Spleen (tissue), 7 donors: ENCODE results near the gene COBLL1.
"Not testable (repeated sequence)": the region's sequence is repeated elsewhere in the genome, so short reads cannot be mapped to it uniquely, and the experiment has no call there.

ENCODE experiments used
- POLR2AphosphoS5 ChIP-seq, 3 donors: sonication (generic); formaldehyde crosslinking; IDR thresholded peaks; one replicate each; pipeline ENCODE4 v1.5.1; 2017; ENCODE audit warnings: antibody characterized with exemption in 3 of 3
- TF ChIP-seq, protein P1 (sequence below), 11 experiments: fragments of 200-600 bp in 7 of 11; fragments of 450-650 bp in 4 of 11; sonication (generic) in 4 of 11; IDR thresholded peaks in 8 of 11; conservative IDR thresholded peaks in 3 of 11; 1 replicate in 7 of 11; 2 replicates in 4 of 11; pipeline versions ENCODE4 v1.4.0 to v1.8.0; 2016 to 2021; ENCODE audit warnings: antibody characterized with exemption in 11 of 11, inconsistent platforms in 4 of 11, mild to moderate bottlenecking in 1 of 11
- donor health status: DM: no; HTN: no; CAD: no; lungs with moderate emphysema.
- donor health status: DM: no; HTN: no; CAD: no.
- donor health status: DM: no; HTN: no; CAD: no.

DNA sequence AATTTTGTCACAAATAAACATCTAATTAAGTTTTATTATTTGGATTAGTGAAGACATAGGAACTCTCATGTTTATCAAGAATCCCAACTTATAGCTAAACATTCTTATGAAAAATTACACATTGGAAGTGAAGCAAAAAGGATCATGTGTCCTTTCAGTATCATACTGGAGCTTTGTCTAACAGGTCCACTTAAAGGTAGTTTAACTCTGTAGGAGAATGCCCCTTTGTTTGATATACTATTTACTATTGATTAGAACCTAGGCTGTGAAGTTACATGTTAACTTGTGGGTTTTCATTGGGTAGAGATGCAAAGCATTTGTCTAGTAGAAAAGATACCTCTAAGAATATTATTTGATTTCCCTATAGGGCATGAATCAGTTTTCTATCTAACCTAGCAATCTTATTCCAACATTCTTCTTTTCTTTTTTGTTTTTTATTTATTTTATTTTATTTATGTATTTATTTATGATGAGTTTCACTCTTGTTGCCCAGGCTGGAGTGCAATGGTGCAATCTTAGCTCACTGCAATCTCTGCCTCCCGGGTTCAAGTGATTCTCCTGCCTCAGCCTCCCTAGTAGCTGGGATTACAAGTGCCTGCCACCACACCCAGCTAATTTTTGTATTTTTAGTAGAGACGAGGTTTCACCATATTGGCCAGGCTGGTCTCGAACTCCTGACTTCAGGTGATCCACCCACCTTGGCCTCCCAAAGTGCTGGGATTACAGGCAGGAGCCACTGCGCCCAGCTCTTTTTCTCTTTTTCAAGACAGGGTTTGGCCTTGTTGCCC, 18.5 kb upstream of the COBLL1 start:
- TF ChIP-seq, protein P1, sequence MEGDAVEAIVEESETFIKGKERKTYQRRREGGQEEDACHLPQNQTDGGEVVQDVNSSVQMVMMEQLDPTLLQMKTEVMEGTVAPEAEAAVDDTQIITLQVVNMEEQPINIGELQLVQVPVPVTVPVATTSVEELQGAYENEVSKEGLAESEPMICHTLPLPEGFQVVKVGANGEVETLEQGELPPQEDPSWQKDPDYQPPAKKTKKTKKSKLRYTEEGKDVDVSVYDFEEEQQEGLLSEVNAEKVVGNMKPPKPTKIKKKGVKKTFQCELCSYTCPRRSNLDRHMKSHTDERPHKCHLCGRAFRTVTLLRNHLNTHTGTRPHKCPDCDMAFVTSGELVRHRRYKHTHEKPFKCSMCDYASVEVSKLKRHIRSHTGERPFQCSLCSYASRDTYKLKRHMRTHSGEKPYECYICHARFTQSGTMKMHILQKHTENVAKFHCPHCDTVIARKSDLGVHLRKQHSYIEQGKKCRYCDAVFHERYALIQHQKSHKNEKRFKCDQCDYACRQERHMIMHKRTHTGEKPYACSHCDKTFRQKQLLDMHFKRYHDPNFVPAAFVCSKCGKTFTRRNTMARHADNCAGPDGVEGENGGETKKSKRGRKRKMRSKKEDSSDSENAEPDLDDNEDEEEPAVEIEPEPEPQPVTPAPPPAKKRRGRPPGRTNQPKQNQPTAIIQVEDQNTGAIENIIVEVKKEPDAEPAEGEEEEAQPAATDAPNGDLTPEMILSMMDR (IDR thresholded peaks at IDR 0.05 in 8 of 11, conservative IDR thresholded peaks at IDR 0.05 in 3 of 11): not testable (repeated sequence)
- TF ChIP-seq POLR2AphosphoS5 (IDR thresholded peaks at IDR 0.05): not testable (repeated sequence)
